ENCODE results near the gene RTN3.
A peak's percentile ranks its signal among the peaks of the same experiment; 100 is the strongest.

Gene RTN3

DNA sequence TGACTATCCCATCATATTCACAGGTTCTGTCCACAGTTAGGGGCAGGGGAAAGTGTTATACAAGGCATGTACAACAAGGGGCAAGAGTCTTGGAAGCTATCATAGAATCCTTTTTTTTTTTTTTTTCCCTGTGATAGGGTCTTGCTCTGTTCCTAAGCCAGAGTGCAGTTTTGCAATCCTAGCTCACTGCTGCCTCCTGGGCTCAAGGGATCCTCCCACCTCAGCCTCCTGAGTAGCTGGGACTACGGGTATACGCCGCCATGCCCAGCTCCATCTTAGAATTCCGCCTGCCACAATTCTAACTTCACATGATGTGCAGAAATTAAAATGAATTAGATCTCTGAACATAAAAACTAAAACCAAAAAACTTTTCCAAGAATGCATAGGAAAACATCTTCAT is 55.6 kb downstream of the RTN3 start:
- no peak for DNase-seq (ENCODE audit: low read depth, low spot score)
- no peak overlapping the region for H3K27ac ChIP-seq

DNA sequence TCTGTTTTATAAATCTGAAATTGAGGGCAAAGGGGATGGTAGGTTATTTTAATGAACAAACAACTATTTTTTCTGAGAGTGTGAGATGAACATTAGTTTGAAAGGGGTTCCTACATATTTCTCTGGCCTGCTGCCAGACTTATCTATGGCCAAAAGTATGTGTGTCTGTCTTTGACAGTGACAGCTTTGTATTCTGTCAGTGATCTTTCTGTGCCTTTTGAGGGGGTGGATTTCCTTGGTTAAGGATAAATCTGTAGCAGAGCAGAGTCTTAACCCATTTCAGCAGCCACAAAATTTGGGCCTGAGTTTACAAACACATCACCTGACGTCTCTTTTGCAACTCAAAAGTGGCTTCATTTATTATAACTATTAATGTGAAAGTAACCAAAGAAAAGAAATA is 56.4 kb downstream of the RTN3 start:
- DNase-seq (ENCODE audit: low read depth, low spot score) = no peak
- no peak overlapping the region for H3K27ac ChIP-seq

DNA sequence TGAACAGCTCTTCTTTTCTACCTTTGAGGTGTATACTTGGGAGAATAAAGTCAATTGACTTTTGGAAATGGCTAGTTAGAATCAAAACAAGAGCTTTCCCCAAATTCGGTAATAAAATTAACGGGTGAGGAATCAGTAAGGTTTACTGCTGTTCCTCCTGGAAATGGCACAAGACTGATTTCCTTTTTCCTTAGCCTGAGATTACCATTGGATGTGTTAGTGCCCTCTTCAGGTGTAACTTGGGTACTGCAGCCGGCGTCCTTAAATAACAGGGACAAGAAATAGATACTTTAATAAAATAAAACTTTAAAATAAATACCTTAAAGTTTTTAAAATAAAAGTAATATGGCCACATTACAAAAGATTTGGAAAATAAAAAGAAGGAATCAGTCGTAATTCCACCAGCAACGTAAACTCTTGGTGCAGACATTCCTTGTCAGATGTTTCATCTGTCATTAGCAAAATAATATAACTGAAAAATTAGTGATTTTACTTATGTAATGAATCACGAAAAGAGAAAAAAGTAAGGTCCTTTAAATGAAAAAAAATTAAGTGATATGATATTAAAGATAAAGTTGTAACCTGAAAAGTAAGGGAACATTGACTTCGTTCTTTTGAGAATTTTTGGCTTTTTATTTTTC is 57.5 kb downstream of the RTN3 start:
- H3K27ac ChIP-seq = no peak overlapping the region

DNA sequence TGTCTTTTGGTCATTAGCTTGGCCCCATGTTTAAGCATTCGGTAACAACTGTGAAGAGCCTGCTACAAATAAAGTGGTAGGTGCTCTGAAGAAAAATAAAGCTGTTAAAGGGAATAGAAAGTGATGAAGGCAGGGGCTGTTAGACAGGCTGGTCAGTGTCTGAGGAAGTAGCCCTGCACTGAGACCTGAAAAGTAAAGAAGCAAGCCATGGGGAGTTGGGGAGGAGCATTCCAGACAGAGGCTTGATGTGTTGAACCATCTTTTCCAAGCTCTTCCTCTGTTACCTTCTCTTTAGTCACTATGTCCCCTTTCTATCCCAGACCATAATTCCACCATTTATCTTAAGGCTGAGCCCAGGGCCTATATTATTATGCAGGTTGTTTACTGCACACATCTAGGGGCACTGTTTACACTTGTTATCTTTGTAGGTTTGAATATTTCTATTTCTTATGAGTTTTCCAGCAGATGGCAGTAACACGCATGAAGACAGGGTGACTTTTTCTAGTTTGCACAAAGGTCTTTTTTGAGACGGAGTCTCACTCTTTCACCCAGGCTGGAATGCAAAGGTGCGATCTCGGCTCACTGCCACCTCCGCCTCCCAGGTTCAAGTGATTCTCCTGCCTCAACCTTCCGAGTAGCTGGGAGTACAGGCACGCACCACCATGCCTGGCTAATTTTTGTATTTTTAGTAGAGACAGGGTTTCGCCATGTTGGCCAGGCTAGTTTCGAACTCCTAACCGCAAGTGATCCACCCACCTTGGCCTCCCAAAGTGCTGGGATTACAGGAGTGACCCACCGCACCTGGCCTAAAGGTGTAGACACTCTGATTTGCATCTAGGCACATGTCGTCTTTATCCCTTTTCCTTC is 64.2 kb downstream of the RTN3 start:
- H3K27ac ChIP-seq = no peak overlapping the region
- no peak for DNase-seq (ENCODE audit: low read depth, low spot score)

More for the DNA sequence above, 57.5 kb downstream of the RTN3 start:
- DNase-seq (ENCODE audit: low read depth, low spot score) = peak; percentile 12

DNA sequence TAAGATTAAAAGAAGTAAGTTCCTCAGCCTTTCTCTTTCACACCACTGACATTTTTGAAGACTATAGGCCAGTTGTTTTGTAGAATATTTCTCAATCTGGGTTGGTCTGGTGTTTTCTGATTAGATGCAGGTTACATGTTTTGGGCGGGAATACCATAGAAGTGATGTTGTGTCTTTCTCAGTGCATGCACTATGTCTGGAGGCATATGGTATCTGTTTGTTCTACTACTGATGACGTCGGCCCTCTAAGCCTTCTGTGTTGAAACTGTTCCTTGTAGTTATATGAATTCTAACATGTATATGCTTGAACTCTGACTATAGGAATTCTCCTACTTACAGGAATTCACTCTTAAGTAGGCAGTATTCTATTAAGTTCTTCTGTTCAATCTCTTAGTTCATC is 65.7 kb downstream of the RTN3 start:
- no peak overlapping the region for H3K27ac ChIP-seq
- peak; percentile 20 for DNase-seq (ENCODE audit: low read depth, low spot score)

DNA sequence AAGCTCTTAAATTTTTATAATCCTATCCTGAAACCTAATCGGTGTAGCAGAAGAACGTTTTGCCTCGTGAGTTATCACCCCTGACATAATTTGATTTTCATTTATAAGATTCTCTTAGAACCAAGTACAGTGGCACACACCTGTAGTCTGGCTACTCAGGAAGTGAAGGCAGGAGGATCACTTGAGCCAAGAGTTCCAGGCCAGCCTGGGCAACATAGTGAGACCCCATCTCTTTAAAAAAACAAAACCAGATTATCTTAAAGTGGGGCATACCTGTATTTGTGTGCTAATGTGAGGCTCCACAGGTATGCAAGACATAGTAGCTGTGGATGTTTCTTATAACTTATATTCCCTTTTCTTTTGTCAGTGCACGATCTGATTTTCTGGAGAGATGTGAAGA is 68.3 kb downstream of the RTN3 start:
- no peak for DNase-seq (ENCODE audit: low read depth, low spot score)
- H3K27ac ChIP-seq = no peak overlapping the region

DNA sequence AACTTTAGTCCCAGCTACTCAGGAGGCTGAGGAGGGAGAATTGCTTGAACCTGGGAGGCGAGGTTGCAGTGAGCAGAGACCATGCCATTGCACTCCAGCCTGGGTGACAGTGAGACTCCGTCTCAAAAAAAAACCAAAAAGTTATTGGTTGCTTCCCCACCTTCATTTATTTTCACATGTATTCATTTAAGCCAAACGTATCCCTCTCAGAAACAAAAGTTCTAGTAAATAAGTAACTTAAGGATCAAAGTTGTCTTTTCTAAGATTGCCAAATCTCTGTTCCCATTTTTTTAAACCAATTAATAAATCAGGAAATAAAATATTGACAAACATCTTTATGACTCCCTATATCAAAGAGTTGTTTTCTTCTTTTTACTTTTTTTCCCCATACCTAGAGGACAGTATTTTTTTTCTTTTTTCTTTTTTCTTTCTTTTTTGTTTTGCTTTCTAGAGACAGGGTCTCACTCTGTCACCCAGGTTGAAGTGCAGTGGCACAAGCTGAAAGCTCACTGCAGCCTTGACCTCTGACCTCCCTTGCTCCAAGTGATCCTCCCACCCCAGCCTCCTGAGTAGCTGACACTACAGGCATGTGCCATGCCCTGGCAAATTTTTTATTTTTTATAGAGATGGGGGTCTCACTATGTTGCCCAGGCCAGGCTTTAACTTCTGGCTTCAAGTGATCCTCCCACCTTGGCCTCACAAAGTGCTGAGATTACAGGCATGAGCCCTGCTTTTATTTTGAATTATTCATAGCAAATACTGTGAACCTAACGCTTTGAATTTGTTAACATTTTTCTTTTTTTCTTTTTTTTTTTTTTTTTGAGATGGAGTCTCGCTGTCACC is 75.8 kb downstream of the RTN3 start:
- no peak overlapping the region for H3K27ac ChIP-seq
- DNase-seq (ENCODE audit: low read depth, low spot score) = no peak

DNA sequence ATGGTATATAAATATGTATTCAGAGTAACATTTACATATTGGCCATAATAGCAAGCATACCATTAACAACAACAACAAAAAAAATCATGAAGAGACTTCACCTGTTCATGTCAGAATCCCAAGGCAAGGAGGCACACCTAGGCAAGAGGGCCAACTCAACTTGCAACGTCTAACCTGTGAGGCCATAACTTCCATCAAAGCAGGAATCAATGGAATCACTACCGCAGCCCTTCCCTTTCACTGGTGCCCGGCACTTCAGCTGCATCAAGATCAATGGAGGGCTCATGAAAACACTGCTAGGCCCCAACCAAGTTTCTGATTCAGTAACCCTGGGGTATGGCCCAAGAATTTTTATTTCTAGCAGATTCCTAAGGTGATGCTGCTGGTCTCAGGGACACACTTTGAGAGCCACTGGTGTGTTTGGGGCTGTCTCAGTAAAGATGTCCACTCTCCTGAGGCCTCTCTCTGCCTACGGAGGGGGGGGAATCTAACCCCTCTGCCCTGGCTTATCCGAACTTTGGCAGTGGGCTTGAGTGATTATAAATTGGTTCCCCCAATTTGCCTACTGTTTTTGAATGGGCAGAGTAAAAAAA is 79.3 kb downstream of the RTN3 start:
- no peak overlapping the region for H3K27ac ChIP-seq
- no peak for DNase-seq (ENCODE audit: low read depth, low spot score)

DNA sequence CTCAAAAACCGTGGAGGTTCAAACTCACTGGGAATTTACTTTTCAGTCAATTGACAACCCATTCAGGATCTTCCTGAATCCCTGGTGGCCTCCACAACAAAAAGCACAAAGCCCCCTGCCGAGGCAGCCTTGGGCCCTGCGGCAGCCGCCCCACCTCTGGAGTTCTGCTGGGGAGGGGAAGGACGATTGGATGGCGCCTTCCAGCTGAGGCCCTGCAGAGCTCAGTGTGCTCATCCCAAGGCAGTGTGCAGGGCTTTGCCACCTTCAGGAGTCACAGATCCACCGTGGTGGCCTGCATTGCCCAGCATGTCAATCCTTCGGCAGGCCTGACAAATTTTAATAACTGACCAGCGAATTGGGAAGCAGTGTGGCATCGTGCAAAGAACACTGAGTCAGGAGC is 79.9 kb downstream of the RTN3 start:
- DNase-seq (ENCODE audit: low read depth, low spot score) = no peak
- H3K27ac ChIP-seq = no peak overlapping the region

DNA sequence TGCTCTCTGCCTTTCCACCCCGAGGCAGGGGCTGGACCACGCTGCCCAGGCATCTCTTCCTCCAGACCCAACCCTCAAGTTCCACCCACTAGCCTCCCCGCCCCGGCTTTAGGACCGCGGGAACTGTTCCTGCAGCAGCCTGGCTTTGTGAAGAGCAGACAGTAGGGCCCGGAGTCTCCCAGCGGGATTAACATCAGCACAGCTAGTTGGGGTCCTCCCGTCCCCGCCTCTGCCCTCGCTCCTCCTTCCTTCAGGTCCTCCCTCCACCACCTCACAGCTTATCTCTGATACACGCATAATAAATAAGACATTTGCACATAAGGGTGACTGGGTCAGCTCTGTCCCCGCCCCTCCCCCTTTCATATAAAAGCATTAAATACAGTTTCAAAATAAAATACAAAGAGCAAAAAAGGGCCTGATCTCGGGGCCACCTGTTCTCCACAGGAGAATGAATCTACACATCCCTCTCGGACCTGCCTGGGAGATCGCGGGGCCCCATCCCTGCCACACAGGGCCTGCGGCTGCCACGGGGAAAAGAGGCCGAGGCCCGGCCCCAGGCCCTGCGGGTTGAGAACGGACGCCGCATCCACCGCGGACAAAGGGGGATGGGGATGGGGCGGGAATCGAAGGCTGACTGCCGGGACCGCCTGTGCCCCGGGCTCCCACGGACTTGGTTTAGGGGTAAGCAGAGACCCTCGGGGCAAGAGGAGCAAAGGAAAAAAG is 80.8 kb downstream of the RTN3 start:
- no peak for DNase-seq (ENCODE audit: low read depth, low spot score)
- no peak overlapping the region for H3K27ac ChIP-seq

DNA sequence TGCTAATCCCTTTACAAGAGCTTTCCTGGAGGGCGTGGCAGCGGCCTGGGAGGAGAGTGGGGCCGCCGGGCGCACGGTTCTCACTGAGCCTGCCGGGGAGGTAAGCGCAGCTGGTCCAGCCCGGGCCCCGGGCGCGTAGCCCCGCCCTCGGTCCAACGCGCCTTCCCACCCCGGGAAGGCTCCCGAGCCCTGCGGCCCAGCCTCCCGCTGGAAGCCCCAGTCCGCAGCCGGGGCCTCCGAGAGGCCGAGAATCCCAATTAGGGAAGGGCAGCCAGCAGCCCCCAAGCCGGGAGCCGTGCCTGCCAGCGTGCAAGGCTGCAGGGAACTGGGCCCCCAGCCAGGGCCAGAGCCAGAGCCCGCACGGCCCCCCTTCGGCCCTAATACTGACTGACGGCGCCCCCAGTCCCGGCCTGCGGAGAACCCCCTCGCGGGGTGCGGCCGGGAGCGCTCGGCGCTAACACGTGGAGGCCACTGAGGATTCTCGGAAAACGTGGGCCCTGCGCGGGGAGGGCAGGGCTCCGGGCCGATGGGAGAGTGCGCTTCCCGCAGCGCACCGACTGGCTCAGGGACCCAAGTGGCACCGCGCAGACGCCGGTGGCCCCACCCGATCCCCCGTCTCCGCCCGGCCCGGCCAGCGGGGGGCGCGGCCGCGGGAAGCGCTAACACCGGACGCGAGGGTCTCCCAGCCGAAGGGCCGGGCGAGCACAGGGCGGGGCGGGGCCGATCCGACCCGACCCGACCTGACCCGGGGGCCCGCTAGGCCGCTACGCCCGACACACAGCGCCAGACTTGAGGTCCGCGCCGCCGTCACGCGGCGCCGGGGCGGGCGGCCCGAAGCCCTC is 81.6 kb downstream of the RTN3 start:
- DNase-seq (ENCODE audit: low read depth, low spot score) = no peak
- H3K27ac ChIP-seq = no peak overlapping the region

DNA sequence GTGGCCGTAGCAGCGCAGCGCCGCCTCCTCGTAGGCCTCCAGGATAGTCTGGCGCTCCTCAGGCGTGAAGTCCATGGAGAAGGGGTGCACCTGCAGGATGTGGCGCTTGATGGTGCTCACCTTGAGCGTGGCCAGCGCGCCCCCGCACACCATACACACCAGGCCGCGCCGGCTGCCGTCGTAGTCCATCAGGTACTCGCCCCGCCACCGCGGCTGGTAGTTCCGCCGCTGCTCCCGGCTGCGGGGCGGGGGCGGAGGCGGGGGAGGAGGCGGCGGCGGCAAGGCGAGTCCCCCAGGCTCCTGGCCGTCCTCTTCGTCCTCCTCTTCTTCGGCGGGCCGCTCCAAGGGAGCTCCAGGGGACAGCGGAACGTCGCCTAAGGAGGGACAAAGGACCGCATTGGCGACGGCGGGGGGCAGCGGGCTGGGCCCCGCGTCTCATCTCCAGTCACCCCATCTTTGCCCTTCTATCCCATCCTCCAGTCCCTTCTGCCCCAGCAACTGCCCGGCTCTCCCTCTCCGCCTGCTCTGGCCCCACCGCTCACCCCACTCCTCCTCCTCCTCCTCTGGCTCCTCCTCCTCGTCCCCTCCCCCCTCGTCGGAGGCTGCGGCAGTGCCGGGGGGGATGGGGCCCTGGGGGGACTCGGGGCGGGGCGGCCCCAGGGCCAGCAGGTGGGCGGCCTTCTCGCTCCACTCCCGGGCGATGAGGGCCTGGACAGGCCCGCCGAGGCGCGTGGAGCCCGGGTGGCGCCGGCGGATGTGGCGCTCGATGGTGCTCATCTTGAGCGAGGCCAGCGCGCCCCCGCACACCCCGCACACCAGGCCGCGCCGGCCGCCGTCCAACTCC is 82.4 kb downstream of the RTN3 start:
- DNase-seq (ENCODE audit: low read depth, low spot score) = no peak
- no peak overlapping the region for H3K27ac ChIP-seq

DNA sequence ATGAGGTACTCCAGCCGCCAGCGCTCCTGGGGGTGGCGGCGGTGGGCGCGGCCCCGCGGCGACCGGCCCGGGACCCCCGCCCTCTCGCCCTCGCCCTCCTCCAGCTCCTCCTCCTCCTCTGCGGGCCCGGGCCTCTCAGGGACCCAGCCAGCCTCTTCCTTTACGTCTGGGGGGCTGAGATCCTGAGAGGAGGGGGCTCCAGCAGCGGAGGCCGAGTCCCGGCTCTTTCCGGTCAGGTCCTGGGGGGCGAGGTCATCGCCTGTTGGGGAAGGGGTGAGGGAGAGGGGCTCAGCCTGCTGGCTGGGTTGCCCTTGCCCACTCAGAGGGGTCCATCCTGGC is 83.0 kb downstream of the RTN3 start:
- H3K27ac ChIP-seq = no peak overlapping the region
- DNase-seq (ENCODE audit: low read depth, low spot score) = no peak

DNA sequence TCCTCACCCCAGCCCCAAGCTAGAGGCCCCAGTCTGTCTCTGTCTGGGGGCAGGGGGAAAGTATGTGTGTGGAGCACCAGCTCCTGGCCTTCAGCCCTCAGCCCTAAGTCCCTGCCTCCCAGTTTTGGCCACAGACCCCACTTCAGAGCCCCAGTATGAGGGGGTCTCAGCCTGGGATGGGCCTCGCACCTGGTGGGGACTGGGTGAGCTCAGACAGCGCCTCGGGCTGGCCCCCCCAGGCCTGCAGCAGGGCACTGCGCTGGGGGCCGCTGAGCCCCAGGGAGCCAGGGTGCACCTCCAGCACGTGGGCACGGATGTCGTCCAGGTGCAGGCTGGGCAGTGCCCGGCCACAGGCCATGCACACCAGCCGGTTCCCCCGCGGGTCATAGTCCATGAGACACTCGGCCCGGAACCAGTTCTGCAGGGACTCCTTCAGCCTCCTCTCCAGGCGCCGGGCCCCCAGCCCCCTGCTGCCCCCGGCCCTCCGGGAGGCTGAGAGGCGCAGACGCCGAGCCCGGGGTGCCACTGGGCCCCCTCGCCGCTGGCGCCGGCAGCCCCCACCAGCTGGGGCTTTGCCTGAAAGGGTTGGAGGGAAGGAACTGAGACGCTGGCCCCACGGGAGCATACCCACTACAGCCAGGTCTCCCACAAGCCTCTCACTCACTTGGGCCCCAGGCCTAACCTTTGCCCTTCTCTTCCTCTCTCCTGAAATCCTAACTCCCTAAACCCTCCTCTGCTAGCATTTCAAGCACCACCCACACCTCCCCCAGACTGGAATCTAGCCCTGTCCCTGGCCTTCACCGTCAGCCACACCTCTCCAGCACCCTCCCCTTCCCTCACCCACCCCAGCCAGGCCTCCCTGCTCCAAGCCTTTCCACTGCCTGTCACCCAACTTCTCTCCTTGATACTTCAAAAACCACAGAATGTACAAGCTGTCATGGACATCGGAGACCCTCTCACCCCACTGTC is 83.7 kb downstream of the RTN3 start:
- no peak overlapping the region for H3K27ac ChIP-seq
- DNase-seq (ENCODE audit: low read depth, low spot score) = no peak

DNA sequence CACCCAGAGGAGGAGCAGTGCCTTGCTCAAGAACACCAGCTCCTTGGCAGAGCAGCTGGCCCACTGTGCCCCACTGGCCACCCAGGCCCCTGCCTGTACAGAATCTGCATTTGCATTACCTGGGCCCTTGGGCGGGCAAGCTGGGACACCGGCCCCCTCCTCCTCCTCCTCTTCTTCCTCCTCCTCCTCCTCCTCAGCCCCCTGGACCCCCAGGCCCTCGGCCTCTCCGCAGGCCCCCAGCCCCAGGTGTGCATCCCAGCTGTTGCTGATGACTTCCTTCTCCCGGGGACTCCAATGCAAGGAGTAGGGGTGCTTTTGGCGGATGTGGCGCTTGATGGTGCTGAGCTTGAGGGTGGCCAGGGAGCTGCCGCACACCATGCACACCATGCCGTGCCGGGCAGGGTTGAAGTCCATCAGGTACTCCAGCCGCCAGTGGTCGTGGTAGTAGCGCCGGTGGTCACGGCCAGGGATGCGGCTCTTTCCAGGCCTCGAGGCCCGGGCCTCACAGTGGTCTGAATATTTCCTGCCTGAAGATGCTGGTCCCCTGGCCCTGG is 84.5 kb downstream of the RTN3 start:
- H3K27ac ChIP-seq = no peak overlapping the region
- no peak for DNase-seq (ENCODE audit: low read depth, low spot score)

DNA sequence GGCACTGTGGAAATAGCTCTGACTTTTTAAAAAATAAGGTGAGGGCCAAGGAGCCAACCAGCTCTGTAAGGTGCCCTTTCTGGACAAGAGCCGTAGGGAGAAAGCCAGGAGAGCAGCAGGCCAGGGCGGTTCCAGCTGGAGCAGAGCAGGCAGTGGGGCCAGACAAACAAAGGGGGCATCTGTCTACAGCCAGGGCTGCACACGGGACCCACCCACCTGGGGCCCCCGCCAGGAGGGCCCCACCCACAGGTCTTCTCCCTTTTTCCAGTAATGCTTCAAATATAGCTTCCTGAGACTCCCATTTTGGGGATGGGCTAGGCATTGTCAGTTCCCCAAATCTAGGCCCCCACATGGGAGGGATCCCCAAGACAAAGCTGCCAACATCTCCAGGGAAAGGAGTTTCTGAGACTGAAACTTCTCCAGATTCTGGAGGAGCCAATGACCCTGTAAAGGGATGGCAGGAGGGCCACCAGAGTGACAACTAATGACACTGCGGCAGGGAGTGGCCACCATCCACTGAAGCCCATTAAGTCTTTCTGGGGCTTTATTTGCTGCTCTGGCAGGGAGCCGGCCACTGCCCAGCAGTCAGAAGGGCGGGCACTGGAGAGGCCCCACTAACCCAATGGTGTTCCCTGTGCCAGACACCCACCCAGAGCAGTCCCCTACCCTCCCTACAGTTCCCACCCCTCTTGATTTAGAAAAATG is 85.4 kb downstream of the RTN3 start:
- no peak for DNase-seq (ENCODE audit: low read depth, low spot score)
- H3K27ac ChIP-seq = no peak overlapping the region

DNA sequence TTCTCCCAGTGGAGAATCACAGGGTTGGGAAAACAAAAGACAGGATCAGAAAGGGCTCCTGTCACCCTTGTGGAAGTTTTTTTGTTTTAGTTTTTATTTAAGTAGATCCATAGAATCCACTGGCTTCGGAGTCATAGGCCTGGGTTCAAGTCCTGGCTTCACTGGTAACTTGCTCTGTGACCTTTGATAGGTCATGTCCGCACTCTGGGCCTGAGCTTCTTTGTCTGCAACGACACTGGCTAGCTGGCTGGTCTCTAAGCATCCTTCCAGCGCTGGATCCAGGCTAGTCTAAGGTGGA is 85.9 kb downstream of the RTN3 start:
- no peak overlapping the region for H3K27ac ChIP-seq
- no peak for DNase-seq (ENCODE audit: low read depth, low spot score)
